ENCODE data around the gene GJD3. TPM values are rescaled to one million over a fixed set of nuclear protein-coding genes. Genes with fewer than 3 reads are reported as not detected.

GJD3 gene
- total and polyA plus RNA-seq, 2 experiments from 2014 or later = 1.4 TPM; not detected in 1

DNA sequence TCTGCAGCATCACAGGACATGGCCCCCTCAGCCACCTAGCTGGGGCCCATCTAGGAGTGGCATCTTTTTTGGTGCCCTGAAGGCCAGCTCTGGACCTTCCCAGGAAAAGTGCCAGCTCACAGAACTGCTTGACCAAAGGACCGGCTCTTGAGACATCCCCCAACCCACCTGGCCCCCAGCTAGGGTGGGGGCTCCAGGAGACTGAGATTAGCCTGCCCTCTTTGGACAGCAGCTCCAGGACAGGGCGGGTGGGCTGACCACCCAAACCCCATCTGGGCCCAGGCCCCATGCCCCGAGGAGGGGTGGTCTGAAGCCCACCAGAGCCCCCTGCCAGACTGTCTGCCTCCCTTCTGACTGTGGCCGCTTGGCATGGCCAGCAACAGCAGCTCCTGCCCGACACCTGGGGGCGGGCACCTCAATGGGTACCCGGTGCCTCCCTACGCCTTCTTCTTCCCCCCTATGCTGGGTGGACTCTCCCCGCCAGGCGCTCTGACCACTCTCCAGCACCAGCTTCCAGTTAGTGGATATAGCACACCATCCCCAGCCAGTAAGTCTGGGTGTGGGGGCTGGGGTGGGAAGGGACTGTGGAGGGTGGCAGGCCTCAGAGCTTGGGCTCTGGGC, 33.6 kb downstream of the GJD3 start:
- Histone ChIP-seq H3K4me1 (ENCODE audit: insufficient read depth) (no peaks in the 10 kb centered on the region; the same call in 1 of the 2 replicates), H3F3A (replicated peaks; ENCODE audit: low read depth) (no peaks in the 10 kb centered on the region), H2AFZ (no peak overlapping the region), H3K4me3 (no peak overlapping the region), H3K27me3 (ENCODE audit: insufficient read depth) (0 out of 2 replicates have a peak, but pooled peaks cover under 1% of the 10 kb centered on the region), H3K27ac (ENCODE audit: low read depth) (no peak overlapping the region), H3K9me2 (ENCODE audit: insufficient read depth) (no peaks in the 10 kb centered on the region), H4K20me1 (replicated peaks; ENCODE audit: insufficient read depth) (peaks cover 13% of the 10 kb centered on the region), H3K36me3 (ENCODE audit: insufficient read depth) (no peaks in the 10 kb centered on the region), H3K79me2 (replicated peaks; ENCODE audit: insufficient read depth) (peaks cover 10% of the 10 kb centered on the region), H3K4me2 (no peak overlapping the region)
- DNase-seq (ENCODE audit: low spot score) = no peak
- Mint-ChIP-seq H3K9me3 (no peaks in the 10 kb centered on the region; the same call in 2 of the 3 replicates), H3K36me3 (ENCODE audit: low read depth) (peaks cover 12% of the 10 kb centered on the region), H3K4me3 (no peak overlapping the region), H3K27ac (no peak overlapping the region), H3K27me3 (ENCODE audit: insufficient read depth, low read depth, poor library complexity) (peaks cover 6% of the 10 kb centered on the region), H3K4me1 (peaks cover 31% of the 10 kb centered on the region)
- no peak for ATAC-seq
- no peak for TF ChIP-seq JUNB (IDR thresholded peaks at IDR 0.05; ENCODE audit: unreplicated experiment)
- TF ChIP-seq ZNF114 (CRISPR knock-in tag; IDR thresholded peaks at IDR 0.05) = no peak
- no peak for TF ChIP-seq CREB1 (CRISPR knock-in tag; IDR thresholded peaks at IDR 0.05; ENCODE audit: low read depth)
- TF ChIP-seq, protein P1, sequence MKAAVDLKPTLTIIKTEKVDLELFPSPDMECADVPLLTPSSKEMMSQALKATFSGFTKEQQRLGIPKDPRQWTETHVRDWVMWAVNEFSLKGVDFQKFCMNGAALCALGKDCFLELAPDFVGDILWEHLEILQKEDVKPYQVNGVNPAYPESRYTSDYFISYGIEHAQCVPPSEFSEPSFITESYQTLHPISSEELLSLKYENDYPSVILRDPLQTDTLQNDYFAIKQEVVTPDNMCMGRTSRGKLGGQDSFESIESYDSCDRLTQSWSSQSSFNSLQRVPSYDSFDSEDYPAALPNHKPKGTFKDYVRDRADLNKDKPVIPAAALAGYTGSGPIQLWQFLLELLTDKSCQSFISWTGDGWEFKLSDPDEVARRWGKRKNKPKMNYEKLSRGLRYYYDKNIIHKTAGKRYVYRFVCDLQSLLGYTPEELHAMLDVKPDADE (IDR thresholded peaks at IDR 0.05) = no peak
- no peak for TF ChIP-seq STAT1 (IDR thresholded peaks at IDR 0.05; ENCODE audit: unreplicated experiment)
- TF ChIP-seq, protein P2, sequence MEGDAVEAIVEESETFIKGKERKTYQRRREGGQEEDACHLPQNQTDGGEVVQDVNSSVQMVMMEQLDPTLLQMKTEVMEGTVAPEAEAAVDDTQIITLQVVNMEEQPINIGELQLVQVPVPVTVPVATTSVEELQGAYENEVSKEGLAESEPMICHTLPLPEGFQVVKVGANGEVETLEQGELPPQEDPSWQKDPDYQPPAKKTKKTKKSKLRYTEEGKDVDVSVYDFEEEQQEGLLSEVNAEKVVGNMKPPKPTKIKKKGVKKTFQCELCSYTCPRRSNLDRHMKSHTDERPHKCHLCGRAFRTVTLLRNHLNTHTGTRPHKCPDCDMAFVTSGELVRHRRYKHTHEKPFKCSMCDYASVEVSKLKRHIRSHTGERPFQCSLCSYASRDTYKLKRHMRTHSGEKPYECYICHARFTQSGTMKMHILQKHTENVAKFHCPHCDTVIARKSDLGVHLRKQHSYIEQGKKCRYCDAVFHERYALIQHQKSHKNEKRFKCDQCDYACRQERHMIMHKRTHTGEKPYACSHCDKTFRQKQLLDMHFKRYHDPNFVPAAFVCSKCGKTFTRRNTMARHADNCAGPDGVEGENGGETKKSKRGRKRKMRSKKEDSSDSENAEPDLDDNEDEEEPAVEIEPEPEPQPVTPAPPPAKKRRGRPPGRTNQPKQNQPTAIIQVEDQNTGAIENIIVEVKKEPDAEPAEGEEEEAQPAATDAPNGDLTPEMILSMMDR (conservative IDR thresholded peaks at IDR 0.05; ENCODE audit: low read depth in 2 of 2) = no peak
- TF ChIP-seq EZH2phosphoT487 (IDR thresholded peaks at IDR 0.05; ENCODE audit: unreplicated experiment) = no peak
- TF ChIP-seq EZH2 (IDR thresholded peaks at IDR 0.05; ENCODE audit: low read depth, unreplicated experiment) = no peak

DNA sequence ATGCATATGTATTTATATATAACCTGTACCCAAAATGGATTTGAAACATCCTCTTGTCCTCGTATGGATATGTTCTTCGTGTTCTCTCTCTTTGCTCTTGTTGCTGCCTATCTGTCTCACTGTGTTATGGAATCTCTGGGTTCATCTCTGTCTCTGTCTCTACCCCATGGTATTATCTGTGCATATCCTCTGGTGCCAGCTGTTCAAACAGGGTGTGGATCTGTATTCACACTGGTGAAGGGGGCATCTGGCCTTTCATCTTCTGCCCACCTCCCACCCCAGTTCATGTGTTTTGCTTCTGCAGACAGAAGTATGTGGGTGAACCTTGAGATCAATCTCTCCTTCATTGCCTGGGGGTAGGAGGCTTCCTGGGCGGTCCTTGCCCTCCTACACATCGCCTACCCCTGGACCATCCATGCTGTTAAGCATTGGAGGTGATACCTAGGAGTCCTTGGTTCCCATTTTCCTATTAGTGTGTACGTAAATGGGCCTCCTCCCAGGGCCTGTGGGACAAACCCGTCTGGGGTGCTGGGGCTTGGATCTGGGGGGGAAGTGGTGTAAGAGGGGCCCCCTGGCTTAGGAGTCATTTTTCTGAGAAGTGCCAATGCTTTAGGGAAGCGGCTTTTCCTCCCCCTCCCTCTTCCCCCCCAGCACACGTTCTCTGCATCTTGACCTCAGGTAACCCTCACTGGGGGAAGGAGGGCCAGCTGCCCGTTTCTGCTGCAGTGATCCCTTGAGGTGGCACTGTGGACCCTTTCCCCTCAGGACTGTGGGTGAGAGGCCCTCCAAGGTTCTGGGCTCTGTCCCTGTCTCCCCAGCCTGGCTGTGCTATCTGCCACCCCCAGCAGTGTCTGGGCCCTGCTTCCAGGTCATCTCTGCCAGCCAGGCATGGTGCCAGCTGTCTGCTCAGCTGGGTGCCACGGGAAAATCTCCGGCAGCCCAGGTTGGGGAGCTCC, 34.4 kb downstream of the GJD3 start:
- Histone ChIP-seq H3K4me3 (no peak overlapping the region), H3K4me1 (ENCODE audit: insufficient read depth) (no peaks in the 10 kb centered on the region; the same call in 1 of the 2 replicates), H3K36me3 (ENCODE audit: insufficient read depth) (no peaks in the 10 kb centered on the region), H3K4me2 (no peak overlapping the region), H3K79me2 (replicated peaks; ENCODE audit: insufficient read depth) (peaks cover 15% of the 10 kb centered on the region), H2AFZ (no peak overlapping the region), H3K27ac (ENCODE audit: low read depth) (no peak overlapping the region), H3F3A (replicated peaks; ENCODE audit: low read depth) (no peaks in the 10 kb centered on the region), H4K20me1 (replicated peaks; ENCODE audit: insufficient read depth) (peaks cover 21% of the 10 kb centered on the region), H3K9me2 (ENCODE audit: insufficient read depth) (no peaks in the 10 kb centered on the region), H3K27me3 (ENCODE audit: insufficient read depth) (no peaks in the 10 kb centered on the region)
- Mint-ChIP-seq H3K4me1 (peaks cover 39% of the 10 kb centered on the region), H3K4me3 (no peak overlapping the region), H3K36me3 (ENCODE audit: low read depth) (peaks cover 12% of the 10 kb centered on the region), H3K9me3 (no peaks in the 10 kb centered on the region; the same call in 2 of the 3 replicates), H3K27ac (no peak overlapping the region), H3K27me3 (ENCODE audit: insufficient read depth, low read depth, poor library complexity) (peaks cover 6% of the 10 kb centered on the region)
- DNase-seq (ENCODE audit: low spot score) = no peak
- ATAC-seq = no peak; the same call in 1 of the 3 replicates
- TF ChIP-seq, protein P3, sequence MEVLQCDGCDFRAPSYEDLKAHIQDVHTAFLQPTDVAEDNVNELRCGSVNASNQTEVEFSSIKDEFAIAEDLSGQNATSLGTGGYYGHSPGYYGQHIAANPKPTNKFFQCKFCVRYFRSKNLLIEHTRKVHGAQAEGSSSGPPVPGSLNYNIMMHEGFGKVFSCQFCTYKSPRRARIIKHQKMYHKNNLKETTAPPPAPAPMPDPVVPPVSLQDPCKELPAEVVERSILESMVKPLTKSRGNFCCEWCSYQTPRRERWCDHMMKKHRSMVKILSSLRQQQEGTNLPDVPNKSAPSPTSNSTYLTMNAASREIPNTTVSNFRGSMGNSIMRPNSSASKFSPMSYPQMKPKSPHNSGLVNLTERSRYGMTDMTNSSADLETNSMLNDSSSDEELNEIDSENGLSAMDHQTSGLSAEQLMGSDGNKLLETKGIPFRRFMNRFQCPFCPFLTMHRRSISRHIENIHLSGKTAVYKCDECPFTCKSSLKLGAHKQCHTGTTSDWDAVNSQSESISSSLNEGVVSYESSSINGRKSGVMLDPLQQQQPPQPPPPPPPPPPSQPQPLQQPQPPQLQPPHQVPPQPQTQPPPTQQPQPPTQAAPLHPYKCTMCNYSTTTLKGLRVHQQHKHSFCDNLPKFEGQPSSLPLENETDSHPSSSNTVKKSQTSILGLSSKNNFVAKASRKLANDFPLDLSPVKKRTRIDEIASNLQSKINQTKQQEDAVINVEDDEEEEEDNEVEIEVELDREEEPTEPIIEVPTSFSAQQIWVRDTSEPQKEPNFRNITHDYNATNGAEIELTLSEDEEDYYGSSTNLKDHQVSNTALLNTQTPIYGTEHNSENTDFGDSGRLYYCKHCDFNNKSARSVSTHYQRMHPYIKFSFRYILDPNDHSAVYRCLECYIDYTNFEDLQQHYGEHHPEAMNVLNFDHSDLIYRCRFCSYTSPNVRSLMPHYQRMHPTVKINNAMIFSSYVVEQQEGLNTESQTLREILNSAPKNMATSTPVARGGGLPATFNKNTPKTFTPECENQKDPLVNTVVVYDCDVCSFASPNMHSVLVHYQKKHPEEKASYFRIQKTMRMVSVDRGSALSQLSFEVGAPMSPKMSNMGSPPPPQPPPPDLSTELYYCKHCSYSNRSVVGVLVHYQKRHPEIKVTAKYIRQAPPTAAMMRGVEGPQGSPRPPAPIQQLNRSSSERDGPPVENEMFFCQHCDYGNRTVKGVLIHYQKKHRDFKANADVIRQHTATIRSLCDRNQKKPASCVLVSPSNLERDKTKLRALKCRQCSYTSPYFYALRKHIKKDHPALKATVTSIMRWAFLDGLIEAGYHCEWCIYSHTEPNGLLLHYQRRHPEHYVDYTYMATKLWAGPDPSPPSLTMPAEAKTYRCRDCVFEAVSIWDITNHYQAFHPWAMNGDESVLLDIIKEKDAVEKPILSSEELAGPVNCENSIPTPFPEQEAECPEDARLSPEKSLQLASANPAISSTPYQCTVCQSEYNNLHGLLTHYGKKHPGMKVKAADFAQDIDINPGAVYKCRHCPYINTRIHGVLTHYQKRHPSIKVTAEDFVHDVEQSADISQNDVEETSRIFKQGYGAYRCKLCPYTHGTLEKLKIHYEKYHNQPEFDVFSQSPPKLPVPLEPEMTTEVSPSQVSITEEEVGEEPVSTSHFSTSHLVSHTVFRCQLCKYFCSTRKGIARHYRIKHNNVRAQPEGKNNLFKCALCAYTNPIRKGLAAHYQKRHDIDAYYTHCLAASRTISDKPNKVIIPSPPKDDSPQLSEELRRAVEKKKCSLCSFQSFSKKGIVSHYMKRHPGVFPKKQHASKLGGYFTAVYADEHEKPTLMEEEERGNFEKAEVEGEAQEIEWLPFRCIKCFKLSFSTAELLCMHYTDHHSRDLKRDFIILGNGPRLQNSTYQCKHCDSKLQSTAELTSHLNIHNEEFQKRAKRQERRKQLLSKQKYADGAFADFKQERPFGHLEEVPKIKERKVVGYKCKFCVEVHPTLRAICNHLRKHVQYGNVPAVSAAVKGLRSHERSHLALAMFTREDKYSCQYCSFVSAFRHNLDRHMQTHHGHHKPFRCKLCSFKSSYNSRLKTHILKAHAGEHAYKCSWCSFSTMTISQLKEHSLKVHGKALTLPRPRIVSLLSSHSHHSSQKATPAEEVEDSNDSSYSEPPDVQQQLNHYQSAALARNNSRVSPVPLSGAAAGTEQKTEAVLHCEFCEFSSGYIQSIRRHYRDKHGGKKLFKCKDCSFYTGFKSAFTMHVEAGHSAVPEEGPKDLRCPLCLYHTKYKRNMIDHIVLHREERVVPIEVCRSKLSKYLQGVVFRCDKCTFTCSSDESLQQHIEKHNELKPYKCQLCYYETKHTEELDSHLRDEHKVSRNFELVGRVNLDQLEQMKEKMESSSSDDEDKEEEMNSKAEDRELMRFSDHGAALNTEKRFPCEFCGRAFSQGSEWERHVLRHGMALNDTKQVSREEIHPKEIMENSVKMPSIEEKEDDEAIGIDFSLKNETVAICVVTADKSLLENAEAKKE (CRISPR knock-in tag; IDR thresholded peaks at IDR 0.05) = no peak

Data from GM23338 (cell line).